ENCODE data around the gene PRELID3B. TPM values are rescaled to one million over a fixed set of nuclear protein-coding genes. Genes with fewer than 3 reads are reported as not detected.

The PRELID3B gene
- total and polyA plus RNA-seq, 10 of the 15 experiments (the other 5 are each of a cell fraction or from before 2014, with no cell fraction given): 72.5 to 151 (median 124) TPM

DNA sequence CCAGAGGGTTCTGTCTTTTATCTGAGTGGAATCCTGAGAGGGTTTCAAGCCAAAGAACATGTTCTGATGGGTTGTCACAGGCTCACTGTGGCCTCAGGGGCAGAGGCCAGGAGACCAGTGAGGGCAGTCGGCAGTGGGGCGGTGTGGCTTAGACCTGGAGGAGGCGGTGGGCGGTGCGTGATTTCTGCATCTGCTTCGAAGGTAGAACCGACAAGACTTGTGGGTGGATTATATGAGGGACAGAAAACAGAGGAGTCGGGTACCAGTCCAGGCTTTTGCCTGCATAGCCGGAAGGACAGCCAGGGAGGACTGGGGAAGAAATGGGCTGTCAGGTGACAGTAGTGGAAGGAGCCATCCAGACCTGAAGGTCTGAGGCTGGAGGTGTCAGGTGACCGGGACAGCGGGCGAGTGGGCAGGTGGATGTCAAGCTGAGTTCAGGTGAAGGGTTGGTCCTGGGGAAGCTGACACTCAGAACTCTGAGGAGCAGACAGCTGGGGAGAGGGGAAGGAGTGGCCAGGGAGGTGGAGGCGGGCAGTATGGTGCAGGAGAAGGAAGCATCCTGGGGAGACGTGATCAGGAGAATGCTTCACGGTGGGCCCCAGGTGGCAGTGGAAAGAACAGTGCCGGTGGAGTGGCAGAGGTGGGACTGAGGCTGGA is 38.6 kb downstream of the PRELID3B start:
- CTCF ChIA-PET: interaction anchor here (1.2 kb wide), 1 partner anchor 25 kb away, joined by 4 read pairs; no protein-coding TSS in a partner anchor
- 54% methylated on average over 16 of the region's 16 CpGs for WGBS (ENCODE audit: insufficient coverage, insufficient replicate concordance, low lambda C conversion rate, missing lambda C conversion rate)
- TF ChIP-seq HDGF (IDR thresholded peaks at IDR 0.05): peak; percentile 73; the same call in 1 of the 2 replicates
- no peak for TF ChIP-seq KAT2A (conservative IDR thresholded peaks at IDR 0.05; ENCODE audit: control insufficient read depth, low read depth, low read length)
- TF ChIP-seq, protein P1, sequence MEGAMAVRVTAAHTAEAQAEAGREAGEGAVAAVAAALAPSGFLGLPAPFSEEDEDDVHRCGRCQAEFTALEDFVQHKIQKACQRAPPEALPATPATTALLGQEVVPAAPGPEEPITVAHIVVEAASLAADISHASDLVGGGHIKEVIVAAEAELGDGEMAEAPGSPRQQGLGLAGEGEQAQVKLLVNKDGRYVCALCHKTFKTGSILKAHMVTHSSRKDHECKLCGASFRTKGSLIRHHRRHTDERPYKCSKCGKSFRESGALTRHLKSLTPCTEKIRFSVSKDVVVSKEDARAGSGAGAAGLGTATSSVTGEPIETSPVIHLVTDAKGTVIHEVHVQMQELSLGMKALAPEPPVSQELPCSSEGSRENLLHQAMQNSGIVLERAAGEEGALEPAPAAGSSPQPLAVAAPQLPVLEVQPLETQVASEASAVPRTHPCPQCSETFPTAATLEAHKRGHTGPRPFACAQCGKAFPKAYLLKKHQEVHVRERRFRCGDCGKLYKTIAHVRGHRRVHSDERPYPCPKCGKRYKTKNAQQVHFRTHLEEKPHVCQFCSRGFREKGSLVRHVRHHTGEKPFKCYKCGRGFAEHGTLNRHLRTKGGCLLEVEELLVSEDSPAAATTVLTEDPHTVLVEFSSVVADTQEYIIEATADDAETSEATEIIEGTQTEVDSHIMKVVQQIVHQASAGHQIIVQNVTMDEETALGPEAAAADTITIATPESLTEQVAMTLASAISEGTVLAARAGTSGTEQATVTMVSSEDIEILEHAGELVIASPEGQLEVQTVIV (IDR thresholded peaks at IDR 0.05; ENCODE audit: borderline replicate concordance, partially characterized antibody): peak; percentile 11
- TF ChIP-seq ZNF24 (IDR thresholded peaks at IDR 0.05): no peak
- TF ChIP-seq PKNOX1 (IDR thresholded peaks at IDR 0.05): peak; percentile 25; the same call in 1 of the 2 replicates
- TF ChIP-seq CHD1 (IDR thresholded peaks at IDR 0.05; ENCODE audit: low read depth, low read length): no peak
- Histone ChIP-seq H3K79me2 (ENCODE audit: control insufficient read depth, insufficient read depth, low read length) (peaks cover 56% of the 10 kb centered on the region), H3K9me3 (replicated peaks; ENCODE audit: control insufficient read depth, insufficient read depth, low read length) (no peaks in the 10 kb centered on the region), H3K4me3 (peak overlapping the region; percentile 92), H3K9ac (ENCODE audit: control insufficient read depth, insufficient read depth, low read length) (peak overlapping the region; percentile 92), H3K4me1 (ENCODE audit: control insufficient read depth, insufficient read depth, low read length) (peaks cover 32% of the 10 kb centered on the region), H3K27ac (ENCODE audit: control insufficient read depth, insufficient read depth) (peak overlapping the region; percentile 95), H3K4me2 (ENCODE audit: control insufficient read depth, insufficient read depth) (peak overlapping the region; percentile 53), H3K27me3 (replicated peaks in 1 of 2; ENCODE audit: control insufficient read depth in 2 of 2, insufficient read depth in 2 of 2, low read length in 1 of 2) (no peaks in the 10 kb centered on the region), H4K20me1 (ENCODE audit: control insufficient read depth, insufficient read depth) (0 out of 2 replicates have a peak, but pooled peaks cover 2% of the 10 kb centered on the region), H3K36me3 (ENCODE audit: control insufficient read depth in 2 of 2, insufficient read depth in 2 of 2, low read length in 1 of 2) (peaks cover 20 to 28% of the 10 kb centered on the region in 2 experiments), H2AFZ (ENCODE audit: control insufficient read depth, low read depth, low read length) (no peak overlapping the region)
- ATAC-seq (no peak), FAIRE-seq (no peak), DNase-seq (ENCODE audit: low read depth, low spot score) (no peak)
- intact Hi-C loops (cut with micrococcal nuclease; ENCODE audit: unreplicated experiment) (loop anchor here (2.0 kb wide), 2 partner anchors 19 to 113 kb away; no protein-coding TSS in a partner anchor), in situ Hi-C loops (cut with MboI) (loop anchor here (10.0 kb wide), 2 partner anchors 549 to 1609 kb away; partner anchors contain the start of gene RBM38)
- BruUV-seq (replicated peaks): no TSS peak
- POLR2A ChIA-PET: no interaction called here
- RAD21 ChIA-PET (ENCODE audit: unreplicated experiment): interaction anchor here (1.3 to 2.3 kb wide), 4 partner anchors 26 to 97 kb away, joined by 3 to 11 read pairs (median 6); partner anchors contain the start of gene ATP5F1E
- SMC1A ChIA-PET (ENCODE audit: uncharacterized antibody, unreplicated experiment): interaction anchor here (2.0 kb wide), 1 partner anchor 117 kb away, joined by 6 read pairs; no protein-coding TSS in a partner anchor
